Ishikawa (cell line): ENCODE data around the gene MYBPH.

ENCODE experiments used
- CEBPB ChIP-seq: IDR thresholded peaks from 2 replicates; pipeline ENCODE4 v1.6.1; 2012
- CREB1 ChIP-seq: IDR thresholded peaks from 2 replicates; pipeline ENCODE4 v1.6.1; 2012; ENCODE audit warnings: low read depth
- EGR1 ChIP-seq: IDR thresholded peaks from 2 replicates; pipeline ENCODE4 v1.6.1; 2012
- EP300 ChIP-seq: IDR thresholded peaks from 2 replicates; pipeline ENCODE4 v1.6.1; 2012; ENCODE audit warnings: borderline replicate concordance
- FOXM1 ChIP-seq: IDR thresholded peaks from 2 replicates; pipeline ENCODE4 v1.6.1; 2012; ENCODE audit warnings: low read depth, borderline replicate concordance
- MAX ChIP-seq: IDR thresholded peaks from 2 replicates; pipeline ENCODE4 v1.6.1; 2012
- NFIC ChIP-seq: IDR thresholded peaks from 2 replicates; pipeline ENCODE4 v1.6.1; 2012
- RAD21 ChIP-seq: IDR thresholded peaks from 2 replicates; pipeline ENCODE4 v1.6.1; 2012; ENCODE audit warnings: low read depth
- REST ChIP-seq: IDR thresholded peaks from 2 replicates; pipeline ENCODE4 v1.6.1; 2012; ENCODE audit warnings: low read depth, mild to moderate bottlenecking
- TAF1 ChIP-seq: IDR thresholded peaks from 2 replicates; pipeline ENCODE4 v1.6.1; 2012; ENCODE audit warnings: low read depth, mild to moderate bottlenecking
- TCF12 ChIP-seq: IDR thresholded peaks from 2 replicates; pipeline ENCODE4 v1.6.1; 2012; ENCODE audit warnings: low read depth
- TEAD4 ChIP-seq: IDR thresholded peaks from 2 replicates; pipeline ENCODE4 v1.6.1; 2012
- USF1 ChIP-seq: IDR thresholded peaks from 2 replicates; pipeline ENCODE4 v1.6.1; 2012
- YY1 ChIP-seq: IDR thresholded peaks from 2 replicates; pipeline ENCODE4 v1.6.1; 2012; ENCODE audit warnings: low read depth
- ZBTB7A ChIP-seq: IDR thresholded peaks from 2 replicates; pipeline ENCODE4 v1.6.1; 2012; ENCODE audit warnings: low read depth

MYBPH gene

GRCh38 chr1:203187304-203187685, 11.7 kb upstream of the MYBPH start:
- TF ChIP-seq CEBPB, result no peak
- no peak for TF ChIP-seq TCF12
- TF ChIP-seq NFIC, result no peak
- no peak for TF ChIP-seq EP300
- TF ChIP-seq USF1, result no peak
- TF ChIP-seq REST, result no peak
- TF ChIP-seq EGR1, result no peak
- no peak for TF ChIP-seq ZBTB7A
- no peak for TF ChIP-seq TAF1
- TF ChIP-seq TEAD4, result no peak
- no peak for TF ChIP-seq FOXM1

- TF ChIP-seq CEBPB, result no peak
- TF ChIP-seq EGR1, result no peak
- no peak for TF ChIP-seq CREB1
- TF ChIP-seq USF1, result no peak
- TF ChIP-seq FOXM1, result no peak
- no peak for TF ChIP-seq ZBTB7A
- no peak for TF ChIP-seq MAX
- TF ChIP-seq REST, result no peak
- TF ChIP-seq TAF1, result no peak
- TF ChIP-seq RAD21, result no peak
- TF ChIP-seq TCF12, result no peak
- TF ChIP-seq EP300, result no peak
- no peak for TF ChIP-seq NFIC
- no peak for TF ChIP-seq TEAD4
- TF ChIP-seq YY1, result no peak
Observed at GRCh38 chr1:203186446-203187303, 11.0 kb upstream of the MYBPH start, which contains the start of gene CHI3L1. CHI3L1 (minus strand) TSS chr1:203186704; CDS start chr1:203186623, 81 bp downstream.

- no peak for TF ChIP-seq FOXM1
- no peak for TF ChIP-seq TEAD4
- TF ChIP-seq REST, result no peak
- TF ChIP-seq CREB1, result no peak
- TF ChIP-seq ZBTB7A, result no peak
- TF ChIP-seq RAD21, result no peak
- TF ChIP-seq EP300, result no peak
- no peak for TF ChIP-seq NFIC
- TF ChIP-seq CEBPB, result no peak
Observed at GRCh38 chr1:203186091-203186445, 10.4 kb upstream of the MYBPH start.

DNA sequence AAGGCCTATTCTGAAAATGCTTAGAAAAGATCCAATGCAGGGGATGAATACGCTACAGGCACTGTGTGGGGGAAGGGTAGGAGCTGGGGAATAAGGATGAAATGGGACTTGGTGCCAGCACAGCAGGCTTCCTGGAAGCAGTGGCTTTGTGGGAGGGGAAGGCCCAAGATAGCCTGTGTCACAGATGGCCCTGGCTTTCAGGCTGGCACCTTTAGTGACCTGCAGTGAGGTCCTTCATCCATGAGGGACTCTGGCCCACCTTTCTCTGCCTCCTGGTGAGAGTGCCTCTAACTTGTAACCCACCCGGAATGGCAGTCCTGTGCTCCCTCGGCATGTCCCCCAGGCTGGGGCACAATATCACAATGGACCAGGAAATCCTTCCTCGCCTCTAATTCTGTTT, 10.0 kb upstream of the MYBPH start:
- TF ChIP-seq USF1 (no peak), ZBTB7A (no peak), REST (no peak), MAX (no peak), EGR1 (no peak), CEBPB (no peak), TEAD4 (no peak), TCF12 (no peak)
